Loucy (cell line): ENCODE data around the gene BID.

Source experiments
- H2AFZ ChIP-seq: fragments of 200-600 bp; sonication (generic); 2 replicates; pipeline ENCODE4 v1.6.0; 2016; ENCODE audit warnings: antibody characterized with exemption, mild to moderate bottlenecking, low read length, moderate library complexity
- H3F3A ChIP-seq: fragments of 200-600 bp; 2 replicates; pipeline ENCODE4 v1.6.0; 2016; ENCODE audit warnings: antibody characterized with exemption, low read depth, mild to moderate bottlenecking
- H3K27me3 ChIP-seq: fragments of 200-600 bp; sonication (generic); 2 replicates; pipeline ENCODE4 v1.6.1; 2014; ENCODE audit warnings: low read length, mild to moderate bottlenecking; ENCODE audit not compliant: insufficient read depth, poor library complexity, severe bottlenecking
- H3K36me3 ChIP-seq: fragments of 200-600 bp; sonication (generic); 2 replicates; pipeline ENCODE4 v1.6.1; 2016; ENCODE audit warnings: low read length; ENCODE audit not compliant: insufficient read depth
- H3K4me1 ChIP-seq: fragments of 200-600 bp; sonication (generic); 2 replicates; pipeline ENCODE4 v1.5.1; 2014; ENCODE audit warnings: low read length, mild to moderate bottlenecking; ENCODE audit not compliant: insufficient read depth, poor library complexity, severe bottlenecking
- H3K4me2 ChIP-seq: fragments of 200-600 bp; sonication (generic); 2 replicates; pipeline ENCODE4 v1.6.0; 2014; ENCODE audit warnings: antibody characterized with exemption, low read length, low read depth, mild to moderate bottlenecking; ENCODE audit not compliant: poor library complexity, severe bottlenecking
- H3K4me3 ChIP-seq: fragments of 200-600 bp; sonication (generic); 2 replicates; pipeline ENCODE4 v1.5.1; 2014; ENCODE audit warnings: low read length, mild to moderate bottlenecking, mixed read lengths; ENCODE audit not compliant: poor library complexity, severe bottlenecking
- H3K79me2 ChIP-seq: fragments of 200-600 bp; sonication (generic); 2 replicates; pipeline ENCODE4 v1.6.1; 2014; ENCODE audit warnings: low read length; ENCODE audit not compliant: insufficient read depth
- H3K9ac ChIP-seq: fragments of 200-600 bp; sonication (generic); 2 replicates; pipeline ENCODE4 v1.6.0; 2014; ENCODE audit warnings: mild to moderate bottlenecking, low read depth, low read length, moderate library complexity; ENCODE audit not compliant: poor library complexity, severe bottlenecking
- H3K9me2 ChIP-seq: fragments of 200-600 bp; sonication (generic); replicated peaks from 2 replicates; pipeline ENCODE4 v1.6.1; 2016; ENCODE audit warnings: low read depth, low read length, mixed read lengths
- H3K9me3 ChIP-seq: fragments of 200-600 bp; sonication (generic); 2 replicates; pipeline ENCODE4 v1.6.1; 2014; ENCODE audit warnings: mild to moderate bottlenecking, antibody characterized with exemption, low read length, low read depth; ENCODE audit not compliant: insufficient read depth
- H4K20me1 ChIP-seq: fragments of 200-600 bp; sonication (generic); 2 replicates; pipeline ENCODE4 v1.6.0; 2014; ENCODE audit warnings: antibody characterized with exemption, low read length, mild to moderate bottlenecking; ENCODE audit not compliant: insufficient read depth, poor library complexity, severe bottlenecking
- EZH2phosphoT487 ChIP-seq: fragments of 200-600 bp; IDR thresholded peaks from 2 replicates; pipeline ENCODE4 v1.6.1; 2018; ENCODE audit warnings: antibody characterized with exemption, mild to moderate bottlenecking, moderate library complexity, borderline replicate concordance
- TF ChIP-seq, protein P1 (sequence below): fragments of 200-600 bp; sonication (generic); conservative IDR thresholded peaks from 2 replicates; pipeline ENCODE4 v1.5.1; 2014; ENCODE audit warnings: mild to moderate bottlenecking, antibody characterized with exemption, low read length

The BID gene

GRCh38 chr22:17743661-17744411 is 30.4 kb downstream of the BID start:
- Histone ChIP-seq H3K4me2 (no peak overlapping the region), H3K9me3 (no peaks in the 10 kb centered on the region), H3K79me2 (peaks cover 23% of the 10 kb centered on the region; the same call in 1 of the 2 replicates), H3K9me2 (no peaks in the 10 kb centered on the region), H3K9ac (no peak overlapping the region), H3K4me3 (no peak overlapping the region), H3K27me3 (no peaks in the 10 kb centered on the region), H3F3A (no peaks in the 10 kb centered on the region), H2AFZ (no peak overlapping the region), H3K4me1 (no peaks in the 10 kb centered on the region), H3K36me3 (peaks cover 55% of the 10 kb centered on the region; the same call in 1 of the 2 replicates), H4K20me1 (peaks cover 7% of the 10 kb centered on the region)
- TF ChIP-seq, protein P1, sequence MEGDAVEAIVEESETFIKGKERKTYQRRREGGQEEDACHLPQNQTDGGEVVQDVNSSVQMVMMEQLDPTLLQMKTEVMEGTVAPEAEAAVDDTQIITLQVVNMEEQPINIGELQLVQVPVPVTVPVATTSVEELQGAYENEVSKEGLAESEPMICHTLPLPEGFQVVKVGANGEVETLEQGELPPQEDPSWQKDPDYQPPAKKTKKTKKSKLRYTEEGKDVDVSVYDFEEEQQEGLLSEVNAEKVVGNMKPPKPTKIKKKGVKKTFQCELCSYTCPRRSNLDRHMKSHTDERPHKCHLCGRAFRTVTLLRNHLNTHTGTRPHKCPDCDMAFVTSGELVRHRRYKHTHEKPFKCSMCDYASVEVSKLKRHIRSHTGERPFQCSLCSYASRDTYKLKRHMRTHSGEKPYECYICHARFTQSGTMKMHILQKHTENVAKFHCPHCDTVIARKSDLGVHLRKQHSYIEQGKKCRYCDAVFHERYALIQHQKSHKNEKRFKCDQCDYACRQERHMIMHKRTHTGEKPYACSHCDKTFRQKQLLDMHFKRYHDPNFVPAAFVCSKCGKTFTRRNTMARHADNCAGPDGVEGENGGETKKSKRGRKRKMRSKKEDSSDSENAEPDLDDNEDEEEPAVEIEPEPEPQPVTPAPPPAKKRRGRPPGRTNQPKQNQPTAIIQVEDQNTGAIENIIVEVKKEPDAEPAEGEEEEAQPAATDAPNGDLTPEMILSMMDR: no peak
- TF ChIP-seq EZH2phosphoT487: no peak

- H3K9me2 ChIP-seq: no peaks in the 10 kb centered on the region
- H3K9me3 ChIP-seq: no peaks in the 10 kb centered on the region
- no peak overlapping the region for H2AFZ ChIP-seq
Observed at GRCh38 chr22:17742527-17742902, 31.8 kb downstream of the BID start.

GRCh38 chr22:17741866-17742526 is 32.3 kb downstream of the BID start:
- peaks cover 7% of the 10 kb centered on the region for H4K20me1 ChIP-seq
- H3K9ac ChIP-seq: no peak overlapping the region
- H3K4me1 ChIP-seq: no peaks in the 10 kb centered on the region
- H2AFZ ChIP-seq: no peak overlapping the region
- H3K27me3 ChIP-seq: no peaks in the 10 kb centered on the region
- H3F3A ChIP-seq: no peaks in the 10 kb centered on the region
- no peaks in the 10 kb centered on the region for H3K9me3 ChIP-seq
- no peak overlapping the region for H3K4me2 ChIP-seq
- TF ChIP-seq EZH2phosphoT487: no peak
- TF ChIP-seq, protein P1: no peak
- no peaks in the 10 kb centered on the region for H3K9me2 ChIP-seq
- peaks cover 18% of the 10 kb centered on the region; the same call in 1 of the 2 replicates for H3K79me2 ChIP-seq
- peaks cover 70% of the 10 kb centered on the region; the same call in 1 of the 2 replicates for H3K36me3 ChIP-seq
- H3K4me3 ChIP-seq: no peak overlapping the region

More at GRCh38 chr22:17742527-17742902, 31.8 kb downstream of the BID start:
- no peak overlapping the region for H3K9ac ChIP-seq
- H3K36me3 ChIP-seq: peaks cover 67% of the 10 kb centered on the region; the same call in 1 of the 2 replicates
- H3K4me2 ChIP-seq: no peak overlapping the region
- no peak overlapping the region for H3K4me3 ChIP-seq
- H3F3A ChIP-seq: no peaks in the 10 kb centered on the region
- no peaks in the 10 kb centered on the region for H3K27me3 ChIP-seq
- peaks cover 7% of the 10 kb centered on the region for H4K20me1 ChIP-seq
- TF ChIP-seq EZH2phosphoT487: no peak
- TF ChIP-seq, protein P1: peak; percentile 74
- no peaks in the 10 kb centered on the region for H3K4me1 ChIP-seq
- peaks cover 19% of the 10 kb centered on the region; the same call in 1 of the 2 replicates for H3K79me2 ChIP-seq
